HepG2 (cell line): ENCODE measurements around the gene GLIS2. TPM values are rescaled to one million over a fixed set of nuclear protein-coding genes. Genes with fewer than 3 reads are reported as not detected.

Source experiments
- ATAC-seq: fragments of 200-7000 bp; cut with Tn5 transposase; 3 replicates; pipeline ENCODE4 v1.9.1; 2020; ENCODE audit warnings: mild to moderate bottlenecking, moderate library complexity
- BruUV-seq: library from RNA; stranded (reverse); fragments of 400-500 nt; replicated peaks from 2 replicates; lab custom pipeline; 2021; lab: Mats Ljungman, UMichigan
- CTCF ChIA-PET: fragments of 300-600 bp; formaldehyde crosslinking; extraction: SDS; loops from one replicate; lab custom pipeline; 2021; ENCODE audit warnings: low total read pairs, inconsistent platforms, low intra/inter-chr PET ratio; lab: Yijun Ruan, JAX
- POLR2A ChIA-PET: fragments of 350-600 bp; sonication (Branson Sonifier 250); formaldehyde crosslinking; loops from one replicate; lab custom pipeline; 2020; ENCODE audit warnings: antibody characterized with exemption, inconsistent platforms; lab: Yijun Ruan, JAX
- DNase-seq: peaks from one replicate; pipeline ENCODE4 v3.0.0-alpha.2; 2015; ENCODE audit warnings: low spot score
- FAIRE-seq: peaks from 3 replicates; lab custom pipeline; 2011; peaks lifted over from hg19 to GRCh38; lab: Jason Lieb, UNC
- H2AFZ ChIP-seq: one replicate; pipeline ENCODE4 v1.6.1; 2011; ENCODE audit warnings: low read length, inconsistent platforms
- H3K27ac ChIP-seq: fragments of 300-600 bp; 3 replicates; pipeline ENCODE4 v1.8.0; 2011; ENCODE audit warnings: mixed run types, mild to moderate bottlenecking, mixed read lengths, low read length, inconsistent platforms; ENCODE audit not compliant: insufficient read depth; ENCODE audit errors: extremely low read length
- H3K27me3 ChIP-seq, 2 experiments: fragments of 200-600 bp in 1 of 2; 2 replicates in 1 of 2; 3 replicates in 1 of 2; pipeline versions ENCODE4 v1.6.0 to v1.8.0; 2011; ENCODE audit warnings: low read length in 2 of 2, mild to moderate bottlenecking in 2 of 2, moderate library complexity in 2 of 2, inconsistent platforms in 1 of 2; ENCODE audit not compliant: insufficient read depth in 2 of 2, control insufficient read depth in 1 of 2
- H3K36me3 ChIP-seq, 2 experiments: fragments of 200-600 bp in 1 of 2; replicated peaks in 1 of 2; 2 replicates in 1 of 2; 3 replicates in 1 of 2; pipeline versions ENCODE4 v1.5.1 to v1.8.0; 2011; ENCODE audit warnings: low read length in 2 of 2, inconsistent platforms in 1 of 2; ENCODE audit not compliant: insufficient read depth in 2 of 2, control insufficient read depth in 1 of 2
- H3K4me1 ChIP-seq: 2 replicates; pipeline ENCODE4 v1.5.1; 2012; ENCODE audit warnings: low read length, inconsistent platforms; ENCODE audit not compliant: insufficient read depth
- H3K4me2 ChIP-seq: 2 replicates; pipeline ENCODE4 v1.6.0; 2011; ENCODE audit warnings: low read depth, low read length, inconsistent platforms
- H3K4me3 ChIP-seq, 3 experiments: fragments of 200-600 bp in 1 of 3; sonication (generic), shearing (Covaris generic) in 1 of 3; replicated peaks in 1 of 3; 2 replicates each; pipeline ENCODE4 v1.5.1; 2011 to 2016; ENCODE audit warnings: low read length in 3 of 3, inconsistent platforms in 2 of 3, low read depth in 2 of 3, mild to moderate bottlenecking in 2 of 3, control low read depth in 1 of 3, mixed read lengths in 1 of 3; ENCODE audit not compliant: insufficient read depth in 1 of 3
- H3K79me2 ChIP-seq: one replicate; pipeline ENCODE4 v1.6.1; 2011; ENCODE audit warnings: low read length, inconsistent platforms; ENCODE audit not compliant: insufficient read depth
- H3K9ac ChIP-seq: 2 replicates; pipeline ENCODE4 v1.6.0; 2011; ENCODE audit warnings: mild to moderate bottlenecking, low read depth, low read length, inconsistent platforms; ENCODE audit not compliant: insufficient read depth
- H3K9me3 ChIP-seq: 2 replicates; pipeline ENCODE4 v1.5.1; 2012; ENCODE audit warnings: mild to moderate bottlenecking, low read length
- H4K20me1 ChIP-seq: 2 replicates; pipeline ENCODE4 v1.6.0; 2011; ENCODE audit warnings: inconsistent platforms, mild to moderate bottlenecking, low read length, moderate library complexity; ENCODE audit not compliant: insufficient read depth
- ARNT ChIP-seq: fragments of 450-650 bp; IDR thresholded peaks from 2 replicates; pipeline ENCODE4 v1.6.1; 2017
- GATAD1 ChIP-seq: IDR thresholded peaks from 2 replicates; pipeline ENCODE4 v1.6.1; 2016; ENCODE audit warnings: missing genetic modification reagents, missing compliant biosample characterization
- HNRNPH1 ChIP-seq: fragments of 200-400 bp; formaldehyde crosslinking; optimal IDR thresholded peaks from 2 replicates; pipeline ENCODE3; 2017; ENCODE audit warnings: mild to moderate bottlenecking, low read depth, low read length
- HNRNPL ChIP-seq: fragments of 200-400 bp; formaldehyde crosslinking; IDR thresholded peaks from 2 replicates; pipeline ENCODE4 v1.6.1; 2017; ENCODE audit warnings: mild to moderate bottlenecking, low read depth, low read length
- MAFG ChIP-seq: sonication (generic); formaldehyde crosslinking; IDR thresholded peaks from 2 replicates; pipeline ENCODE4 v1.5.1; 2020; ENCODE audit warnings: mild to moderate bottlenecking, missing genetic modification reagents
- MAX ChIP-seq: IDR thresholded peaks from 2 replicates; pipeline ENCODE4 v1.6.1; 2012; ENCODE audit warnings: inconsistent platforms
- PBX2 ChIP-seq: IDR thresholded peaks from 2 replicates; pipeline ENCODE4 v1.6.1; 2016; ENCODE audit warnings: control low read depth
- SNAPC5 ChIP-seq: sonication (generic); formaldehyde crosslinking; IDR thresholded peaks from 2 replicates; pipeline ENCODE4 v1.8.1; 2023; ENCODE audit warnings: mild to moderate bottlenecking, missing genetic modification reagents, borderline replicate concordance
- SRF ChIP-seq: IDR thresholded peaks from 2 replicates; pipeline ENCODE4 v1.6.1; 2011; ENCODE audit warnings: mild to moderate bottlenecking, low read depth, low read length, moderate library complexity
- SRSF1 ChIP-seq: fragments of 200-400 bp; formaldehyde crosslinking; optimal IDR thresholded peaks from 2 replicates; pipeline ENCODE3; 2017; ENCODE audit warnings: mild to moderate bottlenecking, low read depth, low read length, moderate library complexity
- TAF1 ChIP-seq: sonication (generic); formaldehyde crosslinking; IDR thresholded peaks from 2 replicates; pipeline ENCODE4 v1.4.0; 2020; ENCODE audit warnings: missing genetic modification reagents
- TFDP1 ChIP-seq: IDR thresholded peaks from 2 replicates; pipeline ENCODE4 v1.6.1; 2016; ENCODE audit warnings: missing compliant biosample characterization, missing genetic modification reagents, borderline replicate concordance
- THAP9 ChIP-seq: sonication (generic); formaldehyde crosslinking; IDR thresholded peaks from 2 replicates; pipeline ENCODE4; 2020; ENCODE audit warnings: missing genetic modification reagents, mild to moderate bottlenecking, borderline replicate concordance
- TP53 ChIP-seq: sonication (generic); formaldehyde crosslinking; conservative IDR thresholded peaks from 2 replicates; pipeline ENCODE4 v1.4.0; 2020; ENCODE audit warnings: missing genetic modification reagents
- ZFX ChIP-seq: sonication (generic); formaldehyde crosslinking; IDR thresholded peaks from 2 replicates; pipeline ENCODE4 v1.4.0; 2020; ENCODE audit warnings: mild to moderate bottlenecking, low read depth, missing genetic modification reagents, moderate library complexity
- ZNF274 ChIP-seq: sonication (generic); formaldehyde crosslinking; IDR thresholded peaks from 2 replicates; pipeline ENCODE4 v1.5.1; 2020; ENCODE audit warnings: mild to moderate bottlenecking, missing genetic modification reagents
- ZNF317 ChIP-seq: sonication (generic); formaldehyde crosslinking; IDR thresholded peaks from 2 replicates; pipeline ENCODE4 v1.5.0; 2020; ENCODE audit warnings: mild to moderate bottlenecking, missing genetic modification reagents
- ZNF614 ChIP-seq: IDR thresholded peaks from 2 replicates; pipeline ENCODE4 v1.6.1; 2018; ENCODE audit warnings: missing biosample characterization, missing genetic modification reagents, inconsistent platforms, borderline replicate concordance
- ZNF720 ChIP-seq: sonication (generic); formaldehyde crosslinking; IDR thresholded peaks from 2 replicates; pipeline ENCODE4 v1.4.0; 2020; ENCODE audit warnings: missing genetic modification reagents
- ZNF724P ChIP-seq: sonication (generic); formaldehyde crosslinking; IDR thresholded peaks from 2 replicates; pipeline ENCODE4 v1.8.0; 2022; ENCODE audit warnings: missing genetic modification reagents, borderline replicate concordance
- WGBS: methylation state at CpG from one replicate; pipeline ENCODE4 v1.1.6; 2017; ENCODE audit warnings: low lambda C conversion rate; 5-methylcytosine and 5-hydroxymethylcytosine counted together
- in situ Hi-C: cut with HindIII; loops from 2 replicates; pipeline ENCODE4 v1.10.0; 2017; ENCODE audit warnings: low pct_unique_long_range_greater_than_20kb; ENCODE audit not compliant: extremely low pct_ligation_motif_present
- intact Hi-C: fragments of 100-400 bp; cut with micrococcal nuclease; formaldehyde crosslinking; loops from one replicate; pipeline ENCODE4 v1.10.0; 2022; ENCODE audit not compliant: unreplicated experiment
- polyA plus RNA-seq, 8 experiments: library from polyadenylated mRNA; depleted of rRNA in 3 of 8; stranded (reverse) in 7 of 8; unstranded in 1 of 8; fragments of >200 nt; fragmentation: Illumina TruSeq in 4 of 8; extraction: Trizol in 4 of 8; gene quantifications; 2 replicates each; pipeline versions ENCODE4 v1.2.1 to v1.2.3, GENCODE V29; 2011 to 2016; ENCODE audit warnings: low read depth in 4 of 8, missing spikeins in 1 of 8, mixed read lengths in 1 of 8; ENCODE audit not compliant: insufficient read depth in 1 of 8
- total RNA-seq, 5 experiments: library from RNA; depleted of rRNA; stranded (reverse); fragments of >200 nt; fragmentation: Illumina TruSeq; extraction: Trizol; gene quantifications; 2 replicates each; pipeline ENCODE4 v1.2.3, GENCODE V29; 2016; ENCODE audit warnings: low read depth in 1 of 5

GLIS2 gene
- total and polyA plus RNA-seq, 2 of the 13 experiments (the other 11 are each of a cell fraction or from before 2014, with no cell fraction given), result 0.28 to 0.29 TPM

- 59% methylated on average over 23 of the region's 68 CpGs for WGBS
- TF ChIP-seq ZNF720, result no peak
- TF ChIP-seq TFDP1 (CRISPR knock-in tag), result no peak
- peak; percentile 50 for TF ChIP-seq ZFX (CRISPR knock-in tag)
- no peak for TF ChIP-seq ZNF317
- TF ChIP-seq HNRNPH1, result no peak
- TF ChIP-seq THAP9 (CRISPR knock-in tag), result no peak
- no peak for TF ChIP-seq ZNF274 (CRISPR knock-in tag)
- peak; percentile 70 for TF ChIP-seq GATAD1
- no peak for TF ChIP-seq TP53 (CRISPR knock-in tag)
- 0 out of 2 replicates have a peak, but pooled peaks have one; percentile 20 for TF ChIP-seq TAF1
- no peak for TF ChIP-seq ZNF614
- TF ChIP-seq MAFG (CRISPR knock-in tag), result no peak
- TF ChIP-seq SRF, result no peak
- TF ChIP-seq SNAPC5 (CRISPR knock-in tag), result no peak
- TF ChIP-seq MAX, result no peak
- TF ChIP-seq ZNF724P (CRISPR knock-in tag), result no peak
- TF ChIP-seq SRSF1, result no peak
- no peak for TF ChIP-seq ARNT
- TF ChIP-seq PBX2 (CRISPR knock-in tag), result no peak
- TF ChIP-seq HNRNPL, result no peak
Observed at GRCh38 chr16:4307215-4308037, 8.4 kb upstream of the GLIS2 start.

More at GRCh38 chr16:4307215-4308037, 8.4 kb upstream of the GLIS2 start:
- H3K9me3 ChIP-seq, result no peaks in the 10 kb centered on the region
- no peak overlapping the region for H2AFZ ChIP-seq
- peak overlapping the region; percentile 42 for H3K27ac ChIP-seq
- ATAC-seq, result peak; percentile 71
- FAIRE-seq, result no peak
- H3K27me3 ChIP-seq, result peaks cover 0 to 9% of the 10 kb centered on the region in 2 experiments; a peak in 2 of 5 replicates
- CTCF ChIA-PET, result no interaction called here
- BruUV-seq, result no TSS peak
- H3K9ac ChIP-seq, result peak overlapping the region; percentile 57
- H3K4me2 ChIP-seq, result peak overlapping the region; percentile 69
- in situ Hi-C loops, result no loop called here
- intact Hi-C loops, result loop anchor here (5.0 kb wide), 1 partner anchor 35 kb away; the partner anchor contains the start of gene TFAP4
- peak; percentile 80 for DNase-seq
- no peaks in the 10 kb centered on the region for H3K36me3 ChIP-seq
- POLR2A ChIA-PET, result interaction anchor here (0.6 to 2.5 kb wide), 9 partner anchors 10 to 53 kb away, joined by 3 to 8 read pairs (median 5); partner anchors contain the start of genes PAM16 and TFAP4
- peaks cover 47% of the 10 kb centered on the region for H3K4me1 ChIP-seq
- H3K79me2 ChIP-seq, result peaks cover 5% of the 10 kb centered on the region
- H4K20me1 ChIP-seq, result no peaks in the 10 kb centered on the region
- peak overlapping the region; percentile 62 to 73 (median 65); a peak in 5 of 6 replicates for H3K4me3 ChIP-seq
